ENCODE measurements around the gene C6orf120.

- TF ChIP-seq, protein P1, sequence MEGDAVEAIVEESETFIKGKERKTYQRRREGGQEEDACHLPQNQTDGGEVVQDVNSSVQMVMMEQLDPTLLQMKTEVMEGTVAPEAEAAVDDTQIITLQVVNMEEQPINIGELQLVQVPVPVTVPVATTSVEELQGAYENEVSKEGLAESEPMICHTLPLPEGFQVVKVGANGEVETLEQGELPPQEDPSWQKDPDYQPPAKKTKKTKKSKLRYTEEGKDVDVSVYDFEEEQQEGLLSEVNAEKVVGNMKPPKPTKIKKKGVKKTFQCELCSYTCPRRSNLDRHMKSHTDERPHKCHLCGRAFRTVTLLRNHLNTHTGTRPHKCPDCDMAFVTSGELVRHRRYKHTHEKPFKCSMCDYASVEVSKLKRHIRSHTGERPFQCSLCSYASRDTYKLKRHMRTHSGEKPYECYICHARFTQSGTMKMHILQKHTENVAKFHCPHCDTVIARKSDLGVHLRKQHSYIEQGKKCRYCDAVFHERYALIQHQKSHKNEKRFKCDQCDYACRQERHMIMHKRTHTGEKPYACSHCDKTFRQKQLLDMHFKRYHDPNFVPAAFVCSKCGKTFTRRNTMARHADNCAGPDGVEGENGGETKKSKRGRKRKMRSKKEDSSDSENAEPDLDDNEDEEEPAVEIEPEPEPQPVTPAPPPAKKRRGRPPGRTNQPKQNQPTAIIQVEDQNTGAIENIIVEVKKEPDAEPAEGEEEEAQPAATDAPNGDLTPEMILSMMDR (IDR thresholded peaks at IDR 0.05): no peak
- TF ChIP-seq POLR2AphosphoS5 (IDR thresholded peaks at IDR 0.05; ENCODE audit: insufficient read depth in 1 of 2, low read depth in 1 of 2) (peak in 1 of 2 donors; percentile 46), POLR2A (IDR thresholded peaks at IDR 0.05) (no peak)
Observed at GRCh38 chr6:169669889-169670288, 32.0 kb upstream of the C6orf120 start.
